Measurements from ENCODE around the gene PDE4D. TPM values are rescaled to one million over a fixed set of nuclear protein-coding genes. Genes with fewer than 3 reads are reported as not detected.

Gene PDE4D
- total and polyA plus RNA-seq, 4 donors, result 12.8 to 167 (median 44.5) TPM

DNA sequence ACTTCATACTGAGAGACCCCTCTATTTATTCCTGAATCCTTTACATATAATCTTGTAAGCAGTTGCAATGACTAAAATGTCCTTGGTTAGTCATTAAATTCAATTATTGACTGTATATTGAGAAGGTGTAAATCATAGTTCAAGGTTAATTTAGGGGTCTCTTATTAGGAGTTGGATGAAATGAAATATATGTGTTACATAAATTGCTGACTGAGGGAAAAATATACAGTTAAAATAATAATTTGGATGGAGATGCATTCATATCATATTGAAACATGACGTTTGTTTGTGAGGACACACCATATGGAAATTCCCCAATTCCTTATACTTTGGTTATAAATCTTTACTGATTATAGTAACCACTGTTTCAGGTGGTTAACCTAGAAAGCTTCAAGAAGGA, 430.6 kb downstream of the PDE4D start:
- no peak for DNase-seq
- no peak for TF ChIP-seq CTCF (IDR thresholded peaks at IDR 0.05; ENCODE audit: control extremely low read depth, extremely low read depth)
- WGBS, 2 donors, result 31 to 89% methylated on average over 1 of the region's 1 CpG
- Histone ChIP-seq H3K4me3 (no peak overlapping the region), H3K9me3 (ENCODE audit: control insufficient read depth in 4 of 4, insufficient read depth in 3 of 4, low read length in 3 of 4) (no peaks in the 10 kb centered on the region), H3K27ac (ENCODE audit: low read depth in 1 of 2, low read length in 1 of 2) (no peak overlapping the region), H3K27me3 (ENCODE audit: control insufficient read depth in 3 of 3, insufficient read depth in 3 of 3, low read length in 2 of 3) (no peaks in the 10 kb centered on the region), H3K9ac (ENCODE audit: insufficient read depth in 1 of 2, low read length in 2 of 2) (no peak overlapping the region), H3K4me1 (ENCODE audit: control insufficient read depth in 5 of 5, insufficient read depth in 5 of 5, low read length in 5 of 5) (peaks cover 0 to 6% (median 0%) of the 10 kb centered on the region in 5 donors), H3K36me3 (ENCODE audit: control insufficient read depth in 4 of 4, insufficient read depth in 4 of 4, low read length in 4 of 4) (no peaks in the 10 kb centered on the region)
- no peak for ATAC-seq (ENCODE audit: insufficient read depth, low FRiP score)

- no peak for TF ChIP-seq CTCF (IDR thresholded peaks at IDR 0.05; ENCODE audit: control extremely low read depth, extremely low read depth)
- Histone ChIP-seq H3K36me3 (ENCODE audit: control insufficient read depth in 4 of 4, insufficient read depth in 4 of 4, low read length in 4 of 4) (no peaks in the 10 kb centered on the region), H3K9ac (ENCODE audit: insufficient read depth in 1 of 2, low read length in 2 of 2) (no peak overlapping the region), H3K27me3 (ENCODE audit: control insufficient read depth in 3 of 3, insufficient read depth in 3 of 3, low read length in 2 of 3) (no peaks in the 10 kb centered on the region), H3K4me3 (no peak overlapping the region), H3K4me1 (ENCODE audit: control insufficient read depth in 5 of 5, insufficient read depth in 5 of 5, low read length in 5 of 5) (peaks cover 0 to 6% (median 0%) of the 10 kb centered on the region in 5 donors), H3K27ac (ENCODE audit: low read depth in 1 of 2, low read length in 1 of 2) (no peak overlapping the region), H3K9me3 (ENCODE audit: control insufficient read depth in 4 of 4, insufficient read depth in 3 of 4, low read length in 3 of 4) (peaks cover 0 to 3% (median 0%) of the 10 kb centered on the region in 4 donors)
- WGBS, 2 donors, result 73 to 81% methylated on average over 4 of the region's 4 CpGs
- DNase-seq (peak in 1 of 3 donors; percentile 38), ATAC-seq (ENCODE audit: insufficient read depth, low FRiP score) (no peak)
Observed at GRCh38 chr5:59460368-59461153, 433.0 kb downstream of the PDE4D start.

- Histone ChIP-seq H3K36me3 (ENCODE audit: control insufficient read depth in 4 of 4, insufficient read depth in 4 of 4, low read length in 4 of 4) (no peaks in the 10 kb centered on the region), H3K4me1 (ENCODE audit: control insufficient read depth in 5 of 5, insufficient read depth in 5 of 5, low read length in 5 of 5) (peaks cover 0 to 6% (median 0%) of the 10 kb centered on the region in 5 donors), H3K27me3 (ENCODE audit: control insufficient read depth in 3 of 3, insufficient read depth in 3 of 3, low read length in 2 of 3) (no peaks in the 10 kb centered on the region), H3K27ac (ENCODE audit: low read depth in 1 of 2, low read length in 1 of 2) (no peak overlapping the region), H3K9ac (ENCODE audit: insufficient read depth in 1 of 2, low read length in 2 of 2) (no peak overlapping the region), H3K4me3 (no peak overlapping the region), H3K9me3 (ENCODE audit: control insufficient read depth in 4 of 4, insufficient read depth in 3 of 4, low read length in 3 of 4) (peaks cover 0 to 3% (median 0%) of the 10 kb centered on the region in 4 donors)
- TF ChIP-seq CTCF (IDR thresholded peaks at IDR 0.05; ENCODE audit: control extremely low read depth, extremely low read depth), result no peak
- no peak for DNase-seq
- no peak for ATAC-seq (ENCODE audit: insufficient read depth, low FRiP score)
- WGBS, 2 donors, result 87 to 91% methylated on average over 3 of the region's 3 CpGs
Observed at GRCh38 chr5:59458966-59459729, 434.4 kb downstream of the PDE4D start.

Measured in lung (tissue), 12 donors.